Measurements from ENCODE around the gene DLEC1.

GRCh38 chr3:38000242-38000916, 38.6 kb upstream of the DLEC1 start:
- TF ChIP-seq, protein P1, sequence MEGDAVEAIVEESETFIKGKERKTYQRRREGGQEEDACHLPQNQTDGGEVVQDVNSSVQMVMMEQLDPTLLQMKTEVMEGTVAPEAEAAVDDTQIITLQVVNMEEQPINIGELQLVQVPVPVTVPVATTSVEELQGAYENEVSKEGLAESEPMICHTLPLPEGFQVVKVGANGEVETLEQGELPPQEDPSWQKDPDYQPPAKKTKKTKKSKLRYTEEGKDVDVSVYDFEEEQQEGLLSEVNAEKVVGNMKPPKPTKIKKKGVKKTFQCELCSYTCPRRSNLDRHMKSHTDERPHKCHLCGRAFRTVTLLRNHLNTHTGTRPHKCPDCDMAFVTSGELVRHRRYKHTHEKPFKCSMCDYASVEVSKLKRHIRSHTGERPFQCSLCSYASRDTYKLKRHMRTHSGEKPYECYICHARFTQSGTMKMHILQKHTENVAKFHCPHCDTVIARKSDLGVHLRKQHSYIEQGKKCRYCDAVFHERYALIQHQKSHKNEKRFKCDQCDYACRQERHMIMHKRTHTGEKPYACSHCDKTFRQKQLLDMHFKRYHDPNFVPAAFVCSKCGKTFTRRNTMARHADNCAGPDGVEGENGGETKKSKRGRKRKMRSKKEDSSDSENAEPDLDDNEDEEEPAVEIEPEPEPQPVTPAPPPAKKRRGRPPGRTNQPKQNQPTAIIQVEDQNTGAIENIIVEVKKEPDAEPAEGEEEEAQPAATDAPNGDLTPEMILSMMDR (IDR thresholded peaks at IDR 0.05; ENCODE audit: insufficient read depth, low read depth, low read length), result no peak
- no peak for TF ChIP-seq EZH2 (IDR thresholded peaks at IDR 0.05; ENCODE audit: insufficient read depth, low read length)
